Stimulated activated CD4-positive, alpha-beta T cell treated with anti-CD3 and anti-CD28 coated beads, Interleukin-1b, Interleukin-23, amount 100 ng/mL, for 1 hour (primary cell): Measurements from ENCODE around the gene SHMT1.
"Not testable (repeated sequence)": the region's sequence is repeated elsewhere in the genome, so short reads cannot be mapped to it uniquely, and the experiment has no call there.

Source experiments
- DNase-seq, 2 donors: peaks; one replicate each; pipeline ENCODE4 v3.0.0-alpha.2; 2020; ENCODE audit warnings: low read depth in 2 of 2

The SHMT1 gene

GRCh38 chr17:18363101-18364049 lies at the start of gene SHMT1:
Gene SHMT1, minus strand, starts transcription at chr17:18363550. Its CDS starts 7,569 bp downstream, at chr17:18355981.
- DNase-seq, result peak; percentile 63 to 81

GRCh38 chr17:18412001-18412538 lies 48.7 kb upstream of the SHMT1 start:
- DNase-seq, result not testable (repeated sequence)

- DNase-seq, result peak in 1 of 2 donors; percentile 4
These were observed 48.1 kb upstream of the SHMT1 start for GRCh38 chr17:18411377-18411864.

GRCh38 chr17:18410736-18411135 lies 47.4 kb upstream of the SHMT1 start:
- not testable (repeated sequence) for DNase-seq

- not testable (repeated sequence) for DNase-seq
These were observed 46.0 kb upstream of the SHMT1 start for GRCh38 chr17:18409321-18409720.

- not testable (repeated sequence) for DNase-seq
These were observed 45.6 kb upstream of the SHMT1 start for GRCh38 chr17:18408906-18409305.

GRCh38 chr17:18403604-18404003 lies 40.3 kb upstream of the SHMT1 start:
- not testable (repeated sequence) for DNase-seq

- DNase-seq, result not testable (repeated sequence)
These were observed 39.8 kb upstream of the SHMT1 start for GRCh38 chr17:18403166-18403565.

GRCh38 chr17:18401872-18402590 lies 38.7 kb upstream of the SHMT1 start:
- not testable (repeated sequence) for DNase-seq

- not testable (repeated sequence) for DNase-seq
These were observed 25.4 kb upstream of the SHMT1 start for GRCh38 chr17:18388728-18389127.

GRCh38 chr17:18388266-18388665 lies 24.9 kb upstream of the SHMT1 start:
- DNase-seq, result not testable (repeated sequence)

- not testable (repeated sequence) for DNase-seq
These were observed 24.2 kb upstream of the SHMT1 start for GRCh38 chr17:18387583-18387982.

GRCh38 chr17:18384271-18384670 lies 20.9 kb upstream of the SHMT1 start:
- not testable (repeated sequence) for DNase-seq

- DNase-seq, result not testable (repeated sequence)
These were observed 19.7 kb upstream of the SHMT1 start for GRCh38 chr17:18383079-18383481.

- no peak for DNase-seq
These were observed 19.2 kb upstream of the SHMT1 start for GRCh38 chr17:18382441-18383078.

GRCh38 chr17:18381953-18382245 lies 18.5 kb upstream of the SHMT1 start:
- DNase-seq, result no peak

- DNase-seq, result no peak
These were observed 18.0 kb upstream of the SHMT1 start for GRCh38 chr17:18381158-18381952.

- no peak for DNase-seq
These were observed 17.3 kb upstream of the SHMT1 start for GRCh38 chr17:18380471-18381157.

GRCh38 chr17:18379246-18380146 lies 16.1 kb upstream of the SHMT1 start:
- no peak for DNase-seq
